H9 (cell line): ENCODE data around the gene CNTN2. TPM values are rescaled to one million over a fixed set of nuclear protein-coding genes. Genes with fewer than 3 reads are reported as not detected.

Source experiments
- DNase-seq: peaks from one replicate; pipeline ENCODE4 v3.0.0-alpha.2; 2017
- H2AFZ ChIP-seq: one replicate; pipeline ENCODE4 v1.6.1; 2013; ENCODE audit warnings: mild to moderate bottlenecking, low read length, control low read depth, moderate library complexity
- H2AK5ac ChIP-seq: 2 replicates; pipeline ENCODE4 v1.6.1; 2013; ENCODE audit warnings: low read length, control low read depth, mixed read lengths; ENCODE audit not compliant: insufficient read length
- H2BK120ac ChIP-seq: one replicate; pipeline ENCODE4 v1.6.1; 2013; ENCODE audit warnings: low read depth, mild to moderate bottlenecking, low read length, control low read depth, inconsistent platforms; ENCODE audit not compliant: poor library complexity, severe bottlenecking
- H2BK12ac ChIP-seq: 2 replicates; pipeline ENCODE4 v1.6.1; 2013; ENCODE audit warnings: low read length, control low read depth, mixed read lengths, low read depth; ENCODE audit not compliant: insufficient read length
- H2BK15ac ChIP-seq: 2 replicates; pipeline ENCODE4 v1.6.1; 2013; ENCODE audit warnings: low read depth, low read length, control low read depth
- H2BK20ac ChIP-seq: one replicate; pipeline ENCODE4 v1.6.1; 2013; ENCODE audit warnings: low read depth, mild to moderate bottlenecking, low read length, control low read depth, inconsistent platforms; ENCODE audit not compliant: poor library complexity, severe bottlenecking
- H2BK5ac ChIP-seq: 2 replicates; pipeline ENCODE4 v1.6.1; 2013; ENCODE audit warnings: low read length, control low read depth, mixed read lengths; ENCODE audit not compliant: insufficient read length
- H3K14ac ChIP-seq: 2 replicates; pipeline ENCODE4 v1.6.1; 2013; ENCODE audit warnings: low read length, control low read depth; ENCODE audit not compliant: insufficient read depth
- H3K18ac ChIP-seq: 2 replicates; pipeline ENCODE4 v1.6.1; 2013; ENCODE audit warnings: low read depth, mild to moderate bottlenecking, mixed read lengths, low read length, control low read depth; ENCODE audit not compliant: insufficient read length
- H3K23ac ChIP-seq: 2 replicates; pipeline ENCODE4 v1.6.1; 2013; ENCODE audit warnings: low read length, control low read depth, mixed read lengths, low read depth; ENCODE audit not compliant: insufficient read length
- H3K23me2 ChIP-seq: 2 replicates; pipeline ENCODE4 v1.6.1; 2013; ENCODE audit warnings: low read depth, mild to moderate bottlenecking, mixed read lengths, low read length, control low read depth; ENCODE audit not compliant: insufficient read length, poor library complexity, severe bottlenecking
- H3K27ac ChIP-seq: 2 replicates; pipeline ENCODE4 v1.5.1; 2013; ENCODE audit warnings: low read length, control low read depth, mixed read lengths, low read depth; ENCODE audit not compliant: insufficient read length
- H3K27me3 ChIP-seq: 2 replicates; pipeline ENCODE4 v1.6.1; 2013; ENCODE audit warnings: low read length, control low read depth, inconsistent platforms; ENCODE audit not compliant: insufficient read depth
- H3K4ac ChIP-seq: 2 replicates; pipeline ENCODE4 v1.6.1; 2013; ENCODE audit warnings: low read depth, mild to moderate bottlenecking, control low read depth, inconsistent platforms, low read length, moderate library complexity
- H3K4me1 ChIP-seq: 2 replicates; pipeline ENCODE4 v1.6.1; 2013; ENCODE audit warnings: low read length, control low read depth, inconsistent platforms; ENCODE audit not compliant: insufficient read depth
- H3K4me2 ChIP-seq: 2 replicates; pipeline ENCODE4 v1.6.1; 2013; ENCODE audit warnings: low read length, control low read depth, mixed read lengths; ENCODE audit not compliant: insufficient read length, insufficient read depth
- H3K56ac ChIP-seq: 2 replicates; pipeline ENCODE4 v1.6.1; 2013; ENCODE audit warnings: low read depth, mild to moderate bottlenecking, mixed read lengths, low read length, control low read depth; ENCODE audit not compliant: insufficient read length
- H3K79me1 ChIP-seq: 2 replicates; pipeline ENCODE4 v1.6.1; 2013; ENCODE audit warnings: low read depth, mild to moderate bottlenecking, moderate library complexity, low read length, control low read depth, inconsistent platforms; ENCODE audit not compliant: insufficient read depth, poor library complexity, severe bottlenecking
- H3K79me2 ChIP-seq: 2 replicates; pipeline ENCODE4 v1.6.1; 2013; ENCODE audit warnings: low read length, control low read depth, inconsistent platforms; ENCODE audit not compliant: insufficient read depth
- H3K9ac ChIP-seq: 2 replicates; pipeline ENCODE4 v1.6.1; 2013; ENCODE audit warnings: low read length, control low read depth, mixed read lengths; ENCODE audit not compliant: insufficient read length; ENCODE audit errors: extremely low read depth
- H3K9me3 ChIP-seq: one replicate; pipeline ENCODE4 v1.6.1; 2013; ENCODE audit warnings: low read depth, low read length, inconsistent platforms; ENCODE audit not compliant: control insufficient read depth
- H3T11ph ChIP-seq: one replicate; pipeline ENCODE4 v1.6.1; 2013; ENCODE audit warnings: mild to moderate bottlenecking, low read length, control low read depth, inconsistent platforms
- H4K20me1 ChIP-seq: one replicate; pipeline ENCODE4 v1.6.1; 2013; ENCODE audit not compliant: control insufficient read depth, insufficient read length, insufficient read depth
- H4K5ac ChIP-seq: 2 replicates; pipeline ENCODE4 v1.6.1; 2013; ENCODE audit warnings: low read depth, mild to moderate bottlenecking, mixed read lengths, low read length, control low read depth; ENCODE audit not compliant: insufficient read length
- H4K8ac ChIP-seq: replicated peaks from 2 replicates; pipeline ENCODE4 v1.6.1; 2013; ENCODE audit warnings: low read length, control low read depth, mixed read lengths, low read depth; ENCODE audit not compliant: insufficient read length
- H4K91ac ChIP-seq: 2 replicates; pipeline ENCODE4 v1.6.1; 2013; ENCODE audit warnings: low read depth, mild to moderate bottlenecking, moderate library complexity, mixed read lengths, low read length, control low read depth; ENCODE audit not compliant: insufficient read length
- H3K27ac Mint-ChIP-seq, 3 experiments: 2 replicates in 2 of 3; 3 replicates in 1 of 3; pipeline ENCODE4 v1.8.0; 2020 to 2021; ENCODE audit warnings: mixed read lengths in 3 of 3, mild to moderate bottlenecking in 1 of 3, moderate library complexity in 1 of 3
- H3K27me3 Mint-ChIP-seq: 2 replicates; pipeline ENCODE4 v1.8.0; 2021; ENCODE audit warnings: low read depth, mild to moderate bottlenecking, moderate library complexity, mixed read lengths
- H3K36me3 Mint-ChIP-seq, 3 experiments: 2 replicates in 2 of 3; 3 replicates in 1 of 3; pipeline ENCODE4 v1.8.0; 2020 to 2021; ENCODE audit warnings: low read depth in 3 of 3, mixed read lengths in 3 of 3; ENCODE audit not compliant: insufficient read depth in 1 of 3
- H3K4me1 Mint-ChIP-seq, 2 experiments: 2 replicates each; pipeline ENCODE4 v1.8.0; 2020; ENCODE audit warnings: mixed read lengths in 2 of 2
- H3K4me3 Mint-ChIP-seq, 2 experiments: 2 replicates in 1 of 2; 3 replicates in 1 of 2; pipeline ENCODE4 v1.8.0; 2020 to 2021; ENCODE audit warnings: mild to moderate bottlenecking in 2 of 2, mixed read lengths in 2 of 2, moderate library complexity in 1 of 2
- H3K9me3 Mint-ChIP-seq, 2 experiments: 2 replicates in 1 of 2; 3 replicates in 1 of 2; pipeline ENCODE4 v1.8.0; 2020; ENCODE audit warnings: mild to moderate bottlenecking in 2 of 2, mixed read lengths in 2 of 2, moderate library complexity in 1 of 2
- WGBS: extraction: QIAGEN DNeasy Blood & Tissue Kit; methylation state at CpG from one replicate; pipeline ENCODE4 v1.1.7; 2013; ENCODE audit warnings: missing lambda C conversion rate, low lambda C conversion rate, mixed read lengths; ENCODE audit not compliant: insufficient read length; ENCODE audit errors: extremely low coverage; 5-methylcytosine and 5-hydroxymethylcytosine counted together
- total RNA-seq: library from RNA; stranded (reverse); gene quantifications from 2 replicates; pipeline ENCODE4 v1.2.1, GENCODE V29; 2021
- TF ChIP-seq, protein P1 (sequence below): fragments of 200-600 bp; sonication (generic); conservative IDR thresholded peaks from 3 replicates; pipeline ENCODE4 v1.8.0; 2021; ENCODE audit warnings: antibody characterized with exemption, mild to moderate bottlenecking

The CNTN2 gene
- total RNA-seq, 1 experiment from 2014 or later = 0.42 TPM

- no CpG with 5 or more reads among the region's 19 CpGs for WGBS
- peaks cover 8% of the 10 kb centered on the region for H3K27me3 Mint-ChIP-seq
- H3K56ac ChIP-seq = no peak overlapping the region
- no peak overlapping the region for H2AFZ ChIP-seq
- no peak overlapping the region for H3K4ac ChIP-seq
- H2BK20ac ChIP-seq = no peak overlapping the region
- H3K4me2 ChIP-seq = no peak overlapping the region
- H2BK12ac ChIP-seq = no peak overlapping the region
- H3K27ac ChIP-seq = no peak overlapping the region
- no peak overlapping the region for H4K5ac ChIP-seq
- no peak overlapping the region for H4K91ac ChIP-seq
- H3K27ac Mint-ChIP-seq = no peak overlapping the region; a peak in 1 of 7 replicates
- no peak overlapping the region for H3K18ac ChIP-seq
- no peak overlapping the region for H2BK15ac ChIP-seq
- H2BK5ac ChIP-seq = no peak overlapping the region
- H4K20me1 ChIP-seq = no peaks in the 10 kb centered on the region
- H3K4me1 Mint-ChIP-seq = peaks cover 6 to 15% of the 10 kb centered on the region in 2 experiments
- H3K9ac ChIP-seq = no peak overlapping the region
- H3K23ac ChIP-seq = no peak overlapping the region
- H3K14ac ChIP-seq = no peak overlapping the region; the same call in 1 of the 2 replicates
- H3K4me3 Mint-ChIP-seq = no peak overlapping the region
- H3K4me1 ChIP-seq = no peaks in the 10 kb centered on the region
- H3K9me3 Mint-ChIP-seq = no peaks in the 10 kb centered on the region
- H2BK120ac ChIP-seq = no peak overlapping the region
- H3T11ph ChIP-seq = no peak overlapping the region
- H2AK5ac ChIP-seq = no peak overlapping the region
- no peaks in the 10 kb centered on the region for H3K27me3 ChIP-seq
- TF ChIP-seq, protein P1, sequence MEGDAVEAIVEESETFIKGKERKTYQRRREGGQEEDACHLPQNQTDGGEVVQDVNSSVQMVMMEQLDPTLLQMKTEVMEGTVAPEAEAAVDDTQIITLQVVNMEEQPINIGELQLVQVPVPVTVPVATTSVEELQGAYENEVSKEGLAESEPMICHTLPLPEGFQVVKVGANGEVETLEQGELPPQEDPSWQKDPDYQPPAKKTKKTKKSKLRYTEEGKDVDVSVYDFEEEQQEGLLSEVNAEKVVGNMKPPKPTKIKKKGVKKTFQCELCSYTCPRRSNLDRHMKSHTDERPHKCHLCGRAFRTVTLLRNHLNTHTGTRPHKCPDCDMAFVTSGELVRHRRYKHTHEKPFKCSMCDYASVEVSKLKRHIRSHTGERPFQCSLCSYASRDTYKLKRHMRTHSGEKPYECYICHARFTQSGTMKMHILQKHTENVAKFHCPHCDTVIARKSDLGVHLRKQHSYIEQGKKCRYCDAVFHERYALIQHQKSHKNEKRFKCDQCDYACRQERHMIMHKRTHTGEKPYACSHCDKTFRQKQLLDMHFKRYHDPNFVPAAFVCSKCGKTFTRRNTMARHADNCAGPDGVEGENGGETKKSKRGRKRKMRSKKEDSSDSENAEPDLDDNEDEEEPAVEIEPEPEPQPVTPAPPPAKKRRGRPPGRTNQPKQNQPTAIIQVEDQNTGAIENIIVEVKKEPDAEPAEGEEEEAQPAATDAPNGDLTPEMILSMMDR = no peak
- no peak for DNase-seq
- H3K79me2 ChIP-seq = no peaks in the 10 kb centered on the region
- no peaks in the 10 kb centered on the region for H3K23me2 ChIP-seq
- H4K8ac ChIP-seq = no peak overlapping the region
- no peaks in the 10 kb centered on the region for H3K79me1 ChIP-seq
- H3K9me3 ChIP-seq = no peaks in the 10 kb centered on the region
- no peaks in the 10 kb centered on the region for H3K36me3 Mint-ChIP-seq
These were observed 15.0 kb downstream of the CNTN2 start for GRCh38 chr1:205057808-205058575.
